ENCODE data around the gene AKR7A3.
"Not testable (repeated sequence)": the region's sequence is repeated elsewhere in the genome, so short reads cannot be mapped to it uniquely, and the experiment has no call there.

AKR7A3 gene

GRCh38 chr1:19272064-19272463, 16.5 kb downstream of the AKR7A3 start:
- Histone ChIP-seq H3K27me3 (ENCODE audit: control insufficient read depth, insufficient read depth, low read length, poor library complexity, severe bottlenecking) (peaks cover 22% of the 10 kb centered on the region), H3K4me3 (ENCODE audit: insufficient read depth, low read depth, low read length) (no peak overlapping the region), H3K36me3 (ENCODE audit: control insufficient read depth, insufficient read depth, low read length) (no peaks in the 10 kb centered on the region), H3K27ac (ENCODE audit: insufficient read depth, low read depth, low read length, poor library complexity, severe bottlenecking) (no peak overlapping the region), H3K4me1 (ENCODE audit: control insufficient read depth, insufficient read depth, low read length) (no peaks in the 10 kb centered on the region), H3K9me3 (ENCODE audit: control insufficient read depth, low read length) (no peaks in the 10 kb centered on the region)

- 90 to 91% methylated on average over 6 of the region's 6 CpGs for WGBS, 2 experiments
Observed at GRCh38 chr1:19270343-19270730, 18.2 kb downstream of the AKR7A3 start.

DNA sequence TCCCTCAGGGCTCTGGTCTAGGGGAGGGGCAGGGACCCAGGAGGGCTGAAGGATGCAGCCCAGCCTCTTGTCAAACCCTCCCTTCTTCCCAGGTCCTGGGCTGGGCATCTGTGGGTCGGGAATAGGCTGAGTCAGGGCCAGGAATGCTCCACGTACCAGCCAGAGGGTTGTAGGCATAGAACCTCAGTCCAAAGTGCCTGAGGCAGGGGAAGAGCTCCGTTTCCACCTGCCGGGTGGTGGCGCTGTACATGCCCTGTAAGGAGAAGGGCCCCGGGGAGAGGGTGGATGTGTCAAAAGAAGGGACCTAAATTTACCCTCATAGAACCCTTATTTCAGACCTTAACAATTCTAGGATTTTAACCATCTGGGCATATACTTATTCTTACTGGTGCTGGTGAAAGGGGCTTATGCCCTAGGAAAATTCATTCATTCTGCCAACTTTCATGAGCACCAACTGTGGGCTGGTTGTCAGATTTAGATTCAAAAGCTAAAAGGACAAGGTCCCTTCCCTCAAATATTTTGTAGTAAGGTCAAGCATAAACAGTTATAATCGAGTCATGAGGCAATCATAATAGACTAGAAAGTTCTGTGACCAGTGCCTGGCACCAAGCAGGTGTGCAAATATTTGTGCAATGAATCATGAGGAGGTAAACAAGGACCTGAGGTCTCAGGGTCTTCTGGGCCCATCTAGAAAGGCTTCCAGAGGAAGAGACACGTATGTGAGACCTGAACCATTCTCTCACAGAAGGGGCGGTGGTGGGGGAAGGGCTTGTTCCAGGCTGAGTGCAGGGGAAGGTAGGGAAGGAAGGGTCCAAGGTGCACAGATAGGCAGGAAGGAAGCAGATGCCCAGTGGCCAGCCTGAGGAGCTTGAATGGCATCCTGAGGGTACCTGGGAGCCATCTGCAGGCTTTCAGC, 18.9 kb downstream of the AKR7A3 start:
- 71 to 72% methylated on average over 8 to 9 of the region's 9 CpGs for WGBS, 2 experiments
- H3K9me3 ChIP-seq (ENCODE audit: control insufficient read depth, low read length); H3K4me1 ChIP-seq (ENCODE audit: control insufficient read depth, insufficient read depth, low read length); H3K27ac ChIP-seq (ENCODE audit: insufficient read depth, low read depth, low read length, poor library complexity, severe bottlenecking); H3K4me3 ChIP-seq (ENCODE audit: insufficient read depth, low read depth, low read length); H3K36me3 ChIP-seq (ENCODE audit: control insufficient read depth, insufficient read depth, low read length): not testable (repeated sequence)
- peaks cover 21% of the 10 kb centered on the region for H3K27me3 ChIP-seq (ENCODE audit: control insufficient read depth, insufficient read depth, low read length, poor library complexity, severe bottlenecking)

More at GRCh38 chr1:19270343-19270730, 18.2 kb downstream of the AKR7A3 start:
- not testable (repeated sequence) for H3K4me1 ChIP-seq (ENCODE audit: control insufficient read depth, insufficient read depth, low read length); H3K4me3 ChIP-seq (ENCODE audit: insufficient read depth, low read depth, low read length); H3K36me3 ChIP-seq (ENCODE audit: control insufficient read depth, insufficient read depth, low read length); H3K9me3 ChIP-seq (ENCODE audit: control insufficient read depth, low read length); H3K27ac ChIP-seq (ENCODE audit: insufficient read depth, low read depth, low read length, poor library complexity, severe bottlenecking)
- peaks cover 22% of the 10 kb centered on the region for H3K27me3 ChIP-seq (ENCODE audit: control insufficient read depth, insufficient read depth, low read length, poor library complexity, severe bottlenecking)

DNA sequence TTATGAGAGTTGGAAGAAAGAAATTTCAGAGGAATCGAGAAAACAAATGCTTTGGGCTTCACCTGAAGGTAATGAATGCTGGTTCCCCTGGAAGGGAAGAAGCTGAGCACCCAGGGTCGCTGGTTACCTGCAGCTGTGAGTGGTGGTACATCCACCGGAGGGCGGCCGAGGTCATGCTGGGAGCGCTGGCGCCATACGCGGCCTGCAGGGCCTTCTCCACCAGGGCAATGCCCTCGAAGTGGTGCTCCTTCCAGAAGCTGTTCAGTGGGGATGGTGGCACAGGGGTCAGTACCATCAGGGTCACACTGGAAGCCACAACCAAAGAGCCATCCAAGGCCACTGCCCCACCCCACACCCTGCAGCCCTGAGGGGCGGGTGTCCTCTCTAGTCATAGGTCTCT, 20.1 kb downstream of the AKR7A3 start:
- peaks cover 8% of the 10 kb centered on the region for H3K27me3 ChIP-seq (ENCODE audit: control insufficient read depth, insufficient read depth, low read length, poor library complexity, severe bottlenecking)
- no peaks in the 10 kb centered on the region for H3K36me3 ChIP-seq (ENCODE audit: control insufficient read depth, insufficient read depth, low read length)
- no peak overlapping the region for H3K27ac ChIP-seq (ENCODE audit: insufficient read depth, low read depth, low read length, poor library complexity, severe bottlenecking)
- H3K4me1 ChIP-seq (ENCODE audit: control insufficient read depth, insufficient read depth, low read length), result no peaks in the 10 kb centered on the region
- WGBS, 2 experiments, result 88% methylated on average over 11 of the region's 11 CpGs
- no peak overlapping the region for H3K4me3 ChIP-seq (ENCODE audit: insufficient read depth, low read depth, low read length)
- no peaks in the 10 kb centered on the region for H3K9me3 ChIP-seq (ENCODE audit: control insufficient read depth, low read length)

- H3K4me1 ChIP-seq (ENCODE audit: control insufficient read depth, insufficient read depth, low read length), result no peaks in the 10 kb centered on the region
- peaks cover 10% of the 10 kb centered on the region for H3K36me3 ChIP-seq (ENCODE audit: control insufficient read depth, insufficient read depth, low read length)
- no peak overlapping the region for H3K4me3 ChIP-seq (ENCODE audit: insufficient read depth, low read depth, low read length)
- no peak overlapping the region for H3K27ac ChIP-seq (ENCODE audit: insufficient read depth, low read depth, low read length, poor library complexity, severe bottlenecking)
- WGBS, 2 experiments, result 92% methylated on average over 5 of the region's 5 CpGs
- H3K9me3 ChIP-seq (ENCODE audit: control insufficient read depth, low read length), result no peaks in the 10 kb centered on the region
- H3K27me3 ChIP-seq (ENCODE audit: control insufficient read depth, insufficient read depth, low read length, poor library complexity, severe bottlenecking), result no peaks in the 10 kb centered on the region
Observed at GRCh38 chr1:19262744-19263143, 25.8 kb downstream of the AKR7A3 start.

- no peaks in the 10 kb centered on the region for H3K9me3 ChIP-seq (ENCODE audit: control insufficient read depth, low read length)
- H3K4me1 ChIP-seq (ENCODE audit: control insufficient read depth, insufficient read depth, low read length), result no peaks in the 10 kb centered on the region
- H3K27me3 ChIP-seq (ENCODE audit: control insufficient read depth, insufficient read depth, low read length, poor library complexity, severe bottlenecking), result no peaks in the 10 kb centered on the region
- peaks cover 17% of the 10 kb centered on the region for H3K36me3 ChIP-seq (ENCODE audit: control insufficient read depth, insufficient read depth, low read length)
- 88% methylated on average over 5 of the region's 5 CpGs for WGBS, 2 experiments
- no peak overlapping the region for H3K27ac ChIP-seq (ENCODE audit: insufficient read depth, low read depth, low read length, poor library complexity, severe bottlenecking)
- no peak overlapping the region for H3K4me3 ChIP-seq (ENCODE audit: insufficient read depth, low read depth, low read length)
Observed at GRCh38 chr1:19262047-19262446, 26.5 kb downstream of the AKR7A3 start.

- Histone ChIP-seq H3K9me3 (ENCODE audit: control insufficient read depth, low read length) (no peaks in the 10 kb centered on the region), H3K27ac (ENCODE audit: insufficient read depth, low read depth, low read length, poor library complexity, severe bottlenecking) (no peak overlapping the region), H3K36me3 (ENCODE audit: control insufficient read depth, insufficient read depth, low read length) (peaks cover 26% of the 10 kb centered on the region), H3K4me1 (ENCODE audit: control insufficient read depth, insufficient read depth, low read length) (no peaks in the 10 kb centered on the region), H3K27me3 (ENCODE audit: control insufficient read depth, insufficient read depth, low read length, poor library complexity, severe bottlenecking) (no peaks in the 10 kb centered on the region), H3K4me3 (ENCODE audit: insufficient read depth, low read depth, low read length) (no peak overlapping the region)
- WGBS, 2 experiments, result 93 to 94% methylated on average over 21 of the region's 21 CpGs
Observed at GRCh38 chr1:19260211-19261138, 28.1 kb downstream of the AKR7A3 start.

GRCh38 chr1:19258353-19258752, 30.2 kb downstream of the AKR7A3 start:
- Histone ChIP-seq H3K36me3 (ENCODE audit: control insufficient read depth, insufficient read depth, low read length) (peaks cover 32% of the 10 kb centered on the region), H3K9me3 (ENCODE audit: control insufficient read depth, low read length) (no peaks in the 10 kb centered on the region), H3K27me3 (ENCODE audit: control insufficient read depth, insufficient read depth, low read length, poor library complexity, severe bottlenecking) (no peaks in the 10 kb centered on the region), H3K27ac (ENCODE audit: insufficient read depth, low read depth, low read length, poor library complexity, severe bottlenecking) (no peak overlapping the region), H3K4me3 (ENCODE audit: insufficient read depth, low read depth, low read length) (no peak overlapping the region), H3K4me1 (ENCODE audit: control insufficient read depth, insufficient read depth, low read length) (peaks cover 7% of the 10 kb centered on the region)
- WGBS, 2 experiments, result 95 to 97% methylated on average over 10 of the region's 10 CpGs

GRCh38 chr1:19257178-19257914, 31.2 kb downstream of the AKR7A3 start:
- H3K9me3 ChIP-seq (ENCODE audit: control insufficient read depth, low read length), result no peaks in the 10 kb centered on the region
- no peaks in the 10 kb centered on the region for H3K27me3 ChIP-seq (ENCODE audit: control insufficient read depth, insufficient read depth, low read length, poor library complexity, severe bottlenecking)
- WGBS, 2 experiments, result 89 to 92% methylated on average over 15 of the region's 15 CpGs
- no peak overlapping the region for H3K27ac ChIP-seq (ENCODE audit: insufficient read depth, low read depth, low read length, poor library complexity, severe bottlenecking)
- H3K36me3 ChIP-seq (ENCODE audit: control insufficient read depth, insufficient read depth, low read length), result peaks cover 32% of the 10 kb centered on the region
- H3K4me3 ChIP-seq (ENCODE audit: insufficient read depth, low read depth, low read length), result no peak overlapping the region
- peaks cover 14% of the 10 kb centered on the region for H3K4me1 ChIP-seq (ENCODE audit: control insufficient read depth, insufficient read depth, low read length)

Measured in ectodermal cell (in vitro differentiated cells).